GM12874 (cell line): ENCODE results near the gene BRD1.

Experiments used
- CTCF ChIP-seq: IDR thresholded peaks from 2 replicates; pipeline ENCODE4 v1.5.1; 2011; ENCODE audit warnings: low read depth, mild to moderate bottlenecking, control low read depth, low read length, moderate library complexity; ENCODE audit not compliant: insufficient read depth

The BRD1 gene

DNA sequence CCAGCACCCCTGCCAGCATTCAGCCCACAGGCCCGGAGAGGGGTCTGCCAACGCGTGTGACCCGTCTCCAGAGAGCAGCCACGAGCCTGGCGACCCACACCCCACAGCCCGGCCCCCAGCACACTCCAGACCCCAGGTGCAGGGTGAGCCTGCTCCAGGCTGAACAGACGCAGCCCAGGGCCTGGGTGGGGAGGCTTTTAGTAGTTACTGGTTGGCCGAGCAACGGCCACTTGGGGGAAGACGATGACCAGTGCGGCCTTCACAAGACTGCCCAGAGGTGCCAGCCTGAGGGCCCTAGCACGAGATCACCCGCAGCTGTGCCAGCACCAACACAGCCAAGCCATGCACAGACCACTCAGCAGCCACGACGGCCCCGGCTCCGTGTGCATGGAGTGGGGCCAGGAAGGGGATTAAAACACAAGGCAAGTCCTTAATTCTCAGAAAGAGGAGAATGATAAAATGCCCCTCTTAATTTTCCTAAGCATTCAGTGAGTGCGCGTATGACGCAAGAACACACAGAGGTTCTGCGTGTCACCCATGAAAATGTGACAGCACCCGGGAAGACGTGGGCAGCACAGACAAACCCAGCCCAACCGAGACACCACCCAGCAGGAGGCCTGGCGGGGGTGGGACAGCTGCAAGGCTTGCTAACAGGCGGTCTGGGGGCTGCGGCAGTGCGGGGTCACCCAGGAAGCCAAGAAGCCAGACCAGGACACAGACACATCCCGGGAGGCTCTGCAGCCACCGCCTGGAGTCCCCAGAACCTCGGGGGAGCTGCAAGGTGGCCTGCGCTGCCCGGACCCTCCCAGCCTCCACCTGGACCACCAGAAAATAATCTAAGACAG, 47.6 kb downstream of the BRD1 start:
- TF ChIP-seq CTCF, result no peak

- TF ChIP-seq CTCF, result no peak
Measured at GRCh38 chr22:49779211-49779610, 48.5 kb downstream of the BRD1 start.

- TF ChIP-seq CTCF, result no peak
Measured at GRCh38 chr22:49777569-49778249, 50.0 kb downstream of the BRD1 start.

GRCh38 chr22:49776891-49777290, 50.8 kb downstream of the BRD1 start:
- no peak for TF ChIP-seq CTCF

DNA sequence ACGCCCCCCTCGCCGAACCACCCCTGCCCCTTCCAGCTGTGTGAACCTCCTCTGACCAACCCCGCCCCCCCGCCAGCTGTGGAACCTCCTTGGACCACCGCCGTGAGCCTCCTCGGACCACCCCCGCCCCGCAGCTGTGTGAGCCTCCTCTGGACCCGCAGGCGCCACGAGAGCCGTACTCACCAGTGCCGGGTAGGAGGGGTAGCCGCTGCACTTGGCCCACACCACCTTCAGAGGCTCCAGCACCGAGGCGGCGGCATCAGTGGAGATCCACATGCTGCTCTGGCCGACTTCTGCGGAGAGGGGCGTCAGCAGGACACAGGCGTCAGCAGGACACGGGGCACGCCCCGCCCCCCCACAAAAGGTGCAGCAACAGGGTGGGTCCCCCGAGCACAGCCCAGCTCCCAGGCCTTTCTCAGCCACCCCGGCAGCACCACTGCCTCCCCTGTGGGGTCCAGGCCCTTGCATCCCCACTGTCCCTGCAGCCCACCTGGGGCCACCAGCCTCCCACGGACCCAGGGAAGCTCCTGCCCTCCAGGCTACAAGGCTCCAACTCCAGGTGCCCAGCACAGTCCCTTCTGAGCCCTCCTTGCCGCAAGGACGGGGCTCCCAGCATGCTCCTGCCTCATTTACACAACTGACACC, 51.7 kb downstream of the BRD1 start:
- TF ChIP-seq CTCF, result no peak

GRCh38 chr22:49775191-49775866, 52.3 kb downstream of the BRD1 start:
- no peak for TF ChIP-seq CTCF
